ENCODE results near the gene CFAP74.

- TF ChIP-seq CTCF (IDR thresholded peaks at IDR 0.05 in 4 of 5, conservative IDR thresholded peaks at IDR 0.05 in 1 of 5) = no peak
- TF ChIP-seq POLR2A (IDR thresholded peaks at IDR 0.05) = no peak
Measured at GRCh38 chr1:1947493-1947892, 56.1 kb downstream of the CFAP74 start.
